RWPE2 (cell line): Measurements from ENCODE around the gene GLTP.

Source experiments
- ATAC-seq: fragments of 200-7000 bp; cut with Tn5 transposase; 3 replicates; pipeline ENCODE4 v1.9.1; 2021; ENCODE audit warnings: low read depth
- DNase-seq: peaks from one replicate; pipeline ENCODE4 v3.0.0-alpha.2; 2020; ENCODE audit warnings: low spot score
- H3K27ac ChIP-seq: fragments of 450-650 bp; 2 replicates; pipeline ENCODE4 v1.5.1; 2017; ENCODE audit warnings: mild to moderate bottlenecking; ENCODE audit not compliant: poor library complexity, severe bottlenecking
- H3K27me3 ChIP-seq: fragments of 250-450 bp; sonication (Bioruptor Pico); 2 replicates; pipeline ENCODE4 v1.5.1; 2021; ENCODE audit warnings: mild to moderate bottlenecking, moderate library complexity; ENCODE audit not compliant: insufficient read depth, poor library complexity, severe bottlenecking
- H3K36me3 ChIP-seq: fragments of 250-450 bp; sonication (Bioruptor Pico); 2 replicates; pipeline ENCODE4 v1.5.1; 2020; ENCODE audit warnings: low read depth, mild to moderate bottlenecking, moderate library complexity
- H3K4me1 ChIP-seq: fragments of 250-450 bp; sonication (Bioruptor Pico); 2 replicates; pipeline ENCODE4 v1.5.1; 2021; ENCODE audit warnings: mild to moderate bottlenecking, moderate library complexity; ENCODE audit not compliant: insufficient read depth, poor library complexity, severe bottlenecking
- H3K4me3 ChIP-seq: fragments of 250-450 bp; sonication (Bioruptor Pico); 2 replicates; pipeline ENCODE4 v1.5.1; 2021; ENCODE audit warnings: mild to moderate bottlenecking, moderate library complexity; ENCODE audit not compliant: severe bottlenecking
- H3K9me3 ChIP-seq: fragments of 250-450 bp; sonication (Bioruptor Pico); 2 replicates; pipeline ENCODE4 v1.5.1; 2021; ENCODE audit warnings: mild to moderate bottlenecking, moderate library complexity; ENCODE audit not compliant: severe bottlenecking
- CTCF ChIP-seq: fragments of 450-650 bp; IDR thresholded peaks from one replicate; pipeline ENCODE4 v1.5.1; 2017; ENCODE audit warnings: mild to moderate bottlenecking, moderate library complexity; ENCODE audit not compliant: poor library complexity, severe bottlenecking

The GLTP gene

GRCh38 chr12:109816870-109817269, 63.5 kb downstream of the GLTP start:
- TF ChIP-seq CTCF, result no peak
- H3K27me3 ChIP-seq, result no peaks in the 10 kb centered on the region
- peaks cover 30% of the 10 kb centered on the region for H3K4me1 ChIP-seq
- no peak overlapping the region for H3K27ac ChIP-seq
- no peak for ATAC-seq
- no peak for DNase-seq
- H3K36me3 ChIP-seq, result no peaks in the 10 kb centered on the region
- no peak overlapping the region for H3K4me3 ChIP-seq
- H3K9me3 ChIP-seq, result no peaks in the 10 kb centered on the region

DNA sequence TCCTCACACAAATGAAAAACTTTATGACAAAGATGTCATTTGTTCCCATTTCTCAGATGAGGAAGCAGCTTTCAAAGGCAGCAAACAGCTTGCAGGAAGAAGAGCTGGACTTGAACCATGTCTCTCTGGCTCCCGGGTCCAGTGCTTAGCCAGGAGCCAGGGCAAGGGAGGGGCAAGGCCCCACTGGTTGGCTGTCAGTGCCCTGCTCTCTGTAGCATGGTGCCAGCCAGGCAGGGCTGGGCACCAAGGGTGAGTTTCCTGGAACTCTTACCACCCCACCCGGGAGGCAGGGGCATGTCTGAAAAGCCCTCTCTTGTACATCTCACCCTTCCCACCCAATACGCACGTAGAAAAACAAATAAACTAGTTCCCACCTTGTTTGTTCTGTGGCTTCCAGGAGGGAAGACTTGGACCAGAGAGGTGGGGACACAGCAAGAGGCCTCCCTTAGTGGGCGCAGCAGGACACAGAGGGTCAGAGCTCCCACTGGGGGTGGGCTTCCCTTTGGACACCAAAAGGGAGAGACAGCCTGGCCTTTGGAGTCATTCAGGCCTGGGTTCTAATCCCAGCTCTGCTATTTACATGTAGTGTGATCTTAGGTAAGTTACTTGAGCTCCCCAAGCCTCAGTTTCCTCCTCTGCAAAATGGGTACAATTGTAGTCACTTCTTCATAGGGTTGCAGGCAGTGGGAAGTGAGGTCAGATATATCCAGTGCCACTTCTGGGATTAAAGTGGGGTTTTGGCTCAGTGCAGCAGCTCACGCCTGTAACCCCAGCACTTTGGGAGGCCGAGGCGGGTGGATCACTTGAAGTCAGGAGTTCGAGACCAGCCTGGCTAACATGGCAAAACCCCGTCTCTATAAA, 64.4 kb downstream of the GLTP start:
- no peak overlapping the region for H3K4me3 ChIP-seq
- H3K27ac ChIP-seq, result no peak overlapping the region
- no peaks in the 10 kb centered on the region for H3K9me3 ChIP-seq
- no peaks in the 10 kb centered on the region for H3K27me3 ChIP-seq
- H3K36me3 ChIP-seq, result no peaks in the 10 kb centered on the region
- peaks cover 21% of the 10 kb centered on the region for H3K4me1 ChIP-seq
- ATAC-seq (no peak), DNase-seq (no peak)
- no peak for TF ChIP-seq CTCF

- ATAC-seq, result no peak
- no peaks in the 10 kb centered on the region for H3K36me3 ChIP-seq
- DNase-seq, result no peak
- H3K4me1 ChIP-seq, result peaks cover 15% of the 10 kb centered on the region
- TF ChIP-seq CTCF, result no peak
- no peaks in the 10 kb centered on the region for H3K27me3 ChIP-seq
- H3K27ac ChIP-seq, result no peak overlapping the region
- no peak overlapping the region for H3K4me3 ChIP-seq
- H3K9me3 ChIP-seq, result no peaks in the 10 kb centered on the region
Measured at GRCh38 chr12:109815225-109815624, 65.1 kb downstream of the GLTP start.

GRCh38 chr12:109814600-109815150, 65.7 kb downstream of the GLTP start:
- no peaks in the 10 kb centered on the region for H3K9me3 ChIP-seq
- no peak overlapping the region for H3K27ac ChIP-seq
- no peaks in the 10 kb centered on the region for H3K27me3 ChIP-seq
- TF ChIP-seq CTCF, result no peak
- H3K4me3 ChIP-seq, result no peak overlapping the region
- H3K4me1 ChIP-seq, result peaks cover 13% of the 10 kb centered on the region
- H3K36me3 ChIP-seq, result no peaks in the 10 kb centered on the region
- DNase-seq, result no peak
- ATAC-seq, result no peak
